ENCODE data around the gene ST14.
"Not testable (repeated sequence)": the region's sequence is repeated elsewhere in the genome, so short reads cannot be mapped to it uniquely, and the experiment has no call there.

Gene ST14

GRCh38 chr11:130220311-130221035 lies 60.9 kb downstream of the ST14 start:
- no peak for DNase-seq (ENCODE audit: low read depth in 2 of 3, low spot score in 1 of 3)

DNA sequence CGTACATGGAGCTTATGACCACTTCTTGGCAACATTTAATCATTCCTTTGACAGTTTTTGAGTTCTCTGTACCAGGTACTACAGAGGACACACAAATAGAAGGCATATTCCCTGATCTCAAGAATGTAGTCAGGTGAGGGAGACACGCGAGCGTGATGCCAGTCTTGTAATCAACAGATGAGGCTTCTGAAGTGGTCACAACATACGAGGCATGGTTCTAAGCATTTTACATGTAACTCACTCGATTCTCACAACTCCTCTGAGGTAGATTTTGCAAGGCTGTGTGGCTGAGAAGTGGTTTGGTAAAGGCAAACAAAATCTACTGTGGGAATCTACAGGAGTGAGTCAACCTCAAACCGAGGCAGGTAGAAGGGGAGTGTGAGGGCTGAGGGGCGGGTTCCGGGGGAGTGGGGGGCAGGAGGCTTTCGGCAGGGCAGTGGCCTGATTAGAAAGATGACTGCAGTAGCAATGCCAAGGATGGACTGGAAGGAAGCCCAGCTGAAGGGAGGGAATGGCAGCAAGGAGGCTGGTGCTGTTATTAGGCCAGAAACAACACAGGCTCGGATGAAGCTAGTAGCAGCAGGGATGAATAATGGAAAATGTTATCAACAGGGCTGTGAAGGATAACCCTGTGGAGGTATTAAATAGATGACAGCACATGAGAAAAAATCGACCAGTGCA lies 63.8 kb downstream of the ST14 start:
- no peak for DNase-seq (ENCODE audit: low read depth in 2 of 3, low spot score in 1 of 3)

DNA sequence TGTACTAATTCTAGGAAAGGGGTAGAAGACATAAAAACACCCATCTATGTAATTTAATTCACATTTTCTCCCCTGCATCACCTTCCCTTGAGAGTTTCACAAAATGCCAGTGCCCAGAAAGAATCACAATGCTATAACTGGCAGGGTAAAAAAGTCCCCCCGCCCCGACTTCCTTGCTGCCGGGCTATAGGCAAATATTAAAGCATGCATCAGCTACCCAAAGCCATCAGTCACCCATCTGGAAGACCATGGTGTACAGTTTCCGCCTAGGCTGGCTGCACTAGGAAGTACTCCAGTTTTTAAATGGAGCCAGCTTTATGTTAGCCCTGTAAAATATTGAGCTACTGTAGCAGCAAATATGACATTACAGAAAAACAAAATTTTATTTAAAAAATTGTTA lies 67.8 kb downstream of the ST14 start:
- DNase-seq (ENCODE audit: low read depth in 2 of 3, low spot score in 1 of 3) = no peak

- not testable (repeated sequence) for DNase-seq (ENCODE audit: low read depth in 2 of 3, low spot score in 1 of 3)
Measured at GRCh38 chr11:130233486-130233885, 73.9 kb downstream of the ST14 start.

DNA sequence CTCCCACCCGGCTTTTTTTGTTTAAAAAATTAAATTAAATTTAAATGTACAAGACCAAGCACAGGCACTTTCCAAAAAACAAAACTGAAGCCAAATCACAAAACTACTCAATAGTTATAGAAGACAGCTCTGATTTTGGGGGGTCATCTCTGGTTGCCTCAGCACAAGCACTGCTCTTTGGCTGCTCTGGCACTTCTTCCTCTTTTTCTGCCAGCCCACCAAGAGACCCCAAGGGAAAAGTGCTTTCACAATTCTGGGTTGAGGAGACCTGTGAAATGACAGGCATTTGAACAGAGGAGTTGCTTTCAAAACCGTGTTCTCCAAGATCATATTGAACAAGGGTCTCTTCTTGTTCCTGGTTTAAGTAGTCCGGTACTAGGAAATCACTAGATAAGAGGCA lies 74.3 kb downstream of the ST14 start:
- not testable (repeated sequence) for DNase-seq (ENCODE audit: low read depth in 2 of 3, low spot score in 1 of 3)

DNA sequence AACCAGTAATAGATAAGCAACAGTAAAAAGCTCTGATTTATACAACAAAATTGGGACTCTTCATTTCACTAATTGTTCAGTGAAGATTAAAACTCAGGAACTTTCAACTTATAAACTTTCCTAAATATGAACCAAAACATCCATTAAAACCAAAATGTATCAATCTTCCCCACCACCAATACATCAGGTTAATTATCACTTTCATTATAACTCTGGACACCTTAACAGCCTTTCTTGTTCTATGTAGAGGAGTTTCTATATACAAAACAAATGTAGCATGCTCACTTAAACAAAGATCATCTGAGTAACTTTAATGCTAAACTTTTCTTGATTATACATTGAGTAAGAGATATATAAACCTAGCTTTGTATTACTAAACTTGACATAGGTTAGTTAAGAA lies 74.7 kb downstream of the ST14 start:
- no peak for DNase-seq (ENCODE audit: low read depth in 2 of 3, low spot score in 1 of 3)

- DNase-seq (ENCODE audit: low read depth in 2 of 3, low spot score in 1 of 3) = no peak
Measured at GRCh38 chr11:130237282-130238006, 77.9 kb downstream of the ST14 start.

- no peak for DNase-seq (ENCODE audit: low read depth in 2 of 3, low spot score in 1 of 3)
Measured at GRCh38 chr11:130241713-130242112, 82.1 kb downstream of the ST14 start.

DNA sequence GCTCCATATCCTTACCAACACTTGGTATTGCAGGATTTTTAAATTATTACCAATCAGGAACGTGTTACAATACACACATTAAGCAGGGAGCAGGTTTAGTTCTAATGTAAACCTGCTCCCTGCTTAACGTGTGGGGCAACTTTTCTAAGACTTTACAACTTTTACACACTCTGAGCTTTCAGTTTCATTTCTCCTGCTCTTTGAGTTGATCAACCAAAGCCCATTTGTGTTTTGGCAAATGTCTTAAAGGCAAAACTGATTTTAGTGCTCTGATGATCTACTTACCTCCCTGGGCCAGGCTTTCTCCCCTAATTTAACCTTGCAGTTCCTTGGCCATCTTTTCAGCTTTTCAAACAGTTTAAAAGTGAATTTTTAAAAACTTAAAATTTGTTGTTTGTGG lies 84.2 kb downstream of the ST14 start:
- DNase-seq (ENCODE audit: low read depth in 2 of 3, low spot score in 1 of 3) = no peak

- DNase-seq (ENCODE audit: low read depth in 2 of 3, low spot score in 1 of 3) = no peak
Measured at GRCh38 chr11:130244848-130245247, 85.3 kb downstream of the ST14 start.

DNA sequence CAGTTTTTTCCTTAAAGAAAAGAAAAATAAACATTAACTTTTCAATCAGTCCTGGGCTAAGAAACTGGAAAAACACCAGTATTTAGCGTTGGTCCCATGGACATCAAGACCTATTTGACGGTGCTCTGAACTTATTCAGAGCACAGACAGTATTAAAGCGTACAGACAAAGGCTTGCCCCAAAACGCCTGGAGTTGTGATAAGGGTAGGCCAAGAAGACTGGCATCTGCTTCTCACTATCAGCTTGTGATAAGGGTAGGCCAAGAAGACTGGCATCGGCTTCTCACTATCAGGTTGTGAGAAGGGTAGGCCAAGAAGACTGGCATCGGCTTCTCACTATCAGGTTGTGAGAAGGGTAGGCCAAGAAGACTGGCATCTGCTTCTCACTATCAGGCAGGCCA lies 85.8 kb downstream of the ST14 start:
- not testable (repeated sequence) for DNase-seq (ENCODE audit: low read depth in 2 of 3, low spot score in 1 of 3)

DNA sequence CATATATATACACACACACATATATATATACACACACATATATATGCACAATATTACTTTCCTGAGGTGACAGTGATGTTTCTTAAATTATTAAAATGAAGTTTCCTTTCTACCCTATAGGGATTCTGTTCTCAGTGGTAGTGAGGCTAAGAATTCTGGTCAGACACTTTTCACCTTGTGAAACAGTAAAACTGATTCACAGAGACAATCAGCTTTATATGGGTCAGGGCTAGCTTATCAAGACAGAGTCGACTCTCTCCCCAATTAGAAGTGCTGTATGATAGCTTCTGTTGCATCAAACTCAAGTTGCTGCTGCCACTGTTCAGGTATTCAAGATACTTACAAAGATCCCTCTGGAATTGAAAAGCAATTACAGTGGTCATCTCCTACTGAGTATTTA lies 86.7 kb downstream of the ST14 start:
- DNase-seq (ENCODE audit: low read depth in 2 of 3, low spot score in 1 of 3) = no peak

DNA sequence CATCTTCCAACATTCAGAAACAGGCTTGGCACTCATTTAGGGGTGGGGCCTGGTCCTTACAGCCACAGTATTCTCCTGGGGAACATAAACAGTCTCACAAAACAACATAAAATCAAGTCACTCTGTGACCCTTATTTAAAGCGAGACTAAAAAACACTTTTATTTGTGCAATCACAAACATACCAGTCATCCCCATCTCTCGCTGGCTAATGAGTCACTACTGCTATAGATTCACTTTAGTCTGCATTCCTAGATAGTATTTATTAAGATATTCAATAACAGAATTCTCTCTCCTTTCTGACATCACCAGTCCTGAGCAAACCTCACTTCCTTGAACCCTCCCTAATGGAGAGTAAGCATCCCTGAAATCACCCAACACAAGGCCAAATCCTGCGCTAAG lies 87.2 kb downstream of the ST14 start:
- DNase-seq (ENCODE audit: low read depth in 2 of 3, low spot score in 1 of 3) = no peak

DNA sequence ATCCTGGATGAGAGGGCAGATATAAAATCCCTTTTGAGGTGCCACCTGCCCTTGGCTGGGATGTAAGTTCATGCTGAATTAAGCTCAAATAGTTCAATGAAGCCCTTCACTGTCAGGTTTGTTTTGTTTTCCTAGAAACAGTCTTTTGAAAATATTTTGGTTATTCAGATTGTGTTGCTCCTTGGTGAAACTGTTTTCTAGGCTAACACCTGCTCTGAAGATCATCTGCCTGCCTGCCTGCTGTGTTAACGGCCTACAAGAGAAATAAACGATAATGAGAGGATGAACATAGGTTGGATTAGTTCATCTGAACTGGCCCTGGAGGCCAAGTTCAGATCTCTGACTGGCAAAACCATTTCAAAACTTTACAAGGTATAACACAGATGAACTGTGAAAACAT lies 87.7 kb downstream of the ST14 start:
- DNase-seq (ENCODE audit: low read depth in 2 of 3, low spot score in 1 of 3) = no peak

DNA sequence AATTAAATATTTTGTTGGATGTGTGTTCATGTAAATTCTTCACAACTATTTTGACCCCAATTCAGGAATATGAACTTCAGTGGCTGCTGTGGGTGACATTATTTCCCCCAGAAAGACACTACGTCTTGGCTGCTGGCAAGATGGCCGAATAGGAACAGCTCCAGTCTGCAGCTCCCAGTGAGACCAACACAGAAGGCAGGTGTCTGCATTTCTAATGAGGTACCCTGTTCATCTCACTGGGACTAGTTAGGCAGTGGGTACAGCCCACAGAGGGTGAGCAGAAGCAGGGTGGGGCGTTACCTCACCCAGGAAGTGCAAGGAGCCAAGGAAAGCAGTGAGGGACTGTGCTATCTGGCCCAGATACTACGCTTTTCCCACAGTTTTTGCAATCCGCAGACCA lies 89.8 kb downstream of the ST14 start:
- no peak for DNase-seq (ENCODE audit: low read depth in 2 of 3, low spot score in 1 of 3)

GRCh38 chr11:130249929-130250328 lies 90.3 kb downstream of the ST14 start:
- DNase-seq (ENCODE audit: low read depth in 2 of 3, low spot score in 1 of 3) = not testable (repeated sequence)

GRCh38 chr11:130251763-130252162 lies 92.2 kb downstream of the ST14 start:
- not testable (repeated sequence) for DNase-seq (ENCODE audit: low read depth in 2 of 3, low spot score in 1 of 3)
